ENCODE results near the gene CDC6. TPM values are rescaled to one million over a fixed set of nuclear protein-coding genes. Genes with fewer than 3 reads are reported as not detected.

CDC6 gene
- total RNA-seq, 3 donors from 2014 or later, result 0.29 to 0.98 (median 0.80) TPM

DNA sequence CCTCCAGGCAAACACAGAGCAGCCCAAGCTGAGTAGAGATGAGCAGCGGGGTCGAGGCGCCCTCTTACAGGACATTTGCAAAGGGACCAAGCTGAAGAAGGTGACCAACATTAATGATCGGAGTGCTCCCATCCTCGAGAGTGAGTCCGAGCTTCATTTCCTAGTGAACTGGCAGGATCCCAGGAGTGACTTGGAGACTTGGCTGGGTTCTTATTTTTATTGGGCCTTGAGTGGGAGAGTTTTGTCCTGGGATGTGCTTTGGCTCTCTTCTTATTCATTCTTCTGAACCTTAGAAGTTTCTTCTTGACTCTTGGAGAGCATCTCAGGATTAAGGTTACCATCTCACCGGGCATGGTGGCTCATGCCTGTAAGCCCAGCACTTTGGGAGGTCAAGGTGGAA is 27.2 kb upstream of the CDC6 start:
- intact Hi-C loops (cut with DNase I; ENCODE audit: low total_unique reads), result no loop called here
- Histone ChIP-seq H3K4me3 (no peak overlapping the region), H3K27ac (no peak overlapping the region), H3K27me3 (no peaks in the 10 kb centered on the region), H3K36me3 (peaks cover 7% of the 10 kb centered on the region), H3K9me3 (no peaks in the 10 kb centered on the region), H3K4me1 (no peaks in the 10 kb centered on the region)
- DNase-seq (ENCODE audit: low spot score in 2 of 2), result no peak
- TF ChIP-seq CTCF (IDR thresholded peaks at IDR 0.05) (no peak), POLR2AphosphoS5 (IDR thresholded peaks at IDR 0.05) (no peak), POLR2A (IDR thresholded peaks at IDR 0.05) (no peak)

GRCh38 chr17:40264458-40265185 is 23.1 kb upstream of the CDC6 start:
- Histone ChIP-seq H3K9me3 (no peaks in the 10 kb centered on the region), H3K36me3 (peaks cover 7% of the 10 kb centered on the region), H3K27me3 (no peaks in the 10 kb centered on the region), H3K4me1 (no peaks in the 10 kb centered on the region), H3K4me3 (no peak overlapping the region), H3K27ac (no peak overlapping the region)
- TF ChIP-seq POLR2A (IDR thresholded peaks at IDR 0.05) (no peak), POLR2AphosphoS5 (IDR thresholded peaks at IDR 0.05) (no peak), CTCF (IDR thresholded peaks at IDR 0.05) (no peak)
- intact Hi-C loops (cut with DNase I; ENCODE audit: low total_unique reads), result no loop called here
- no peak for DNase-seq (ENCODE audit: low spot score in 2 of 2)

DNA sequence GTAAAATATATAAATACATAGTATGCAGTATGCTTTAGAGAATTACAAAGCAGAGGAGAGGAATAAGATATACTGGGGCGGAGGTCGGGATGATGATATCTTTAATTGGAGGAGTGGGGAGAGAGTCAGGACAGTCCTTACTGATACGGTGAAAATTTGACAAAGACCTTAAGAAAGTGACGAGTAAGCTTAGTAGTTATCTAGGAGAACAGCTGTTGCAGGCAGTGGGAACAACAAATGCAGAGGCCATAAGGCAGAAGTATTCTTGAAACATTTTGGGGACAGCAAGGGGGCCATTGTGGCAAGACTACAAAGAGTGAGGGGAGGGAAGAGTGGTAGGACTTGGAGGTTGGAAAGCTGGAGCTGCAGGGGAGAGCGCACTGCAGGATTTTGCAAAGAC is 22.3 kb upstream of the CDC6 start:
- H3K4me1 ChIP-seq, result no peaks in the 10 kb centered on the region
- TF ChIP-seq POLR2A (IDR thresholded peaks at IDR 0.05) (no peak), POLR2AphosphoS5 (IDR thresholded peaks at IDR 0.05) (no peak), CTCF (IDR thresholded peaks at IDR 0.05) (no peak)
- no peak overlapping the region for H3K27ac ChIP-seq
- H3K4me3 ChIP-seq, result no peak overlapping the region
- no peaks in the 10 kb centered on the region for H3K9me3 ChIP-seq
- DNase-seq (ENCODE audit: low spot score in 2 of 2), result no peak
- H3K27me3 ChIP-seq, result no peaks in the 10 kb centered on the region
- peaks cover 7% of the 10 kb centered on the region for H3K36me3 ChIP-seq
- intact Hi-C loops (cut with DNase I; ENCODE audit: low total_unique reads), result no loop called here

GRCh38 chr17:40266882-40267281 is 20.8 kb upstream of the CDC6 start:
- H3K27me3 ChIP-seq, result no peaks in the 10 kb centered on the region
- no peak for TF ChIP-seq CTCF (IDR thresholded peaks at IDR 0.05)
- TF ChIP-seq POLR2A (IDR thresholded peaks at IDR 0.05), result no peak
- no peak for TF ChIP-seq POLR2AphosphoS5 (IDR thresholded peaks at IDR 0.05)
- DNase-seq (ENCODE audit: low spot score in 2 of 2), result no peak
- intact Hi-C loops (cut with DNase I; ENCODE audit: low total_unique reads), result no loop called here
- H3K4me1 ChIP-seq, result no peaks in the 10 kb centered on the region
- peaks cover 7% of the 10 kb centered on the region for H3K36me3 ChIP-seq
- no peak overlapping the region for H3K4me3 ChIP-seq
- no peaks in the 10 kb centered on the region for H3K9me3 ChIP-seq
- no peak overlapping the region for H3K27ac ChIP-seq

GRCh38 chr17:40268141-40268712 is 19.5 kb upstream of the CDC6 start:
- peaks cover 7% of the 10 kb centered on the region for H3K36me3 ChIP-seq
- intact Hi-C loops (cut with DNase I; ENCODE audit: low total_unique reads), result no loop called here

More at GRCh38 chr17:40268141-40268712, 19.5 kb upstream of the CDC6 start:
- Histone ChIP-seq H3K9me3 (no peaks in the 10 kb centered on the region), H3K4me3 (no peak overlapping the region), H3K27ac (peak overlapping the region in 1 of 2 donors; percentile 22), H3K4me1 (no peaks in the 10 kb centered on the region), H3K27me3 (no peaks in the 10 kb centered on the region)
- DNase-seq (ENCODE audit: low spot score in 2 of 2), result no peak
- TF ChIP-seq POLR2AphosphoS5 (IDR thresholded peaks at IDR 0.05) (no peak), POLR2A (IDR thresholded peaks at IDR 0.05) (no peak), CTCF (IDR thresholded peaks at IDR 0.05) (no peak)

Measured in breast epithelium (tissue), 4 donors.